Activated naive CD4-positive, alpha-beta T cell treated with anti-CD3 and anti-CD28 coated beads, Interleukin-2, amount 50 U/mL, for 24 hours (primary cell): ENCODE measurements around the gene ORC2.

ENCODE experiments used
- H3K27ac Mint-ChIP-seq: one replicate; pipeline ENCODE4 v1.8.0; 2021; ENCODE audit warnings: mild to moderate bottlenecking, mixed read lengths
- H3K27me3 Mint-ChIP-seq: one replicate; pipeline ENCODE4 v1.8.0; 2021; ENCODE audit warnings: mixed read lengths
- H3K36me3 Mint-ChIP-seq: one replicate; pipeline ENCODE4 v1.8.0; 2021; ENCODE audit warnings: mixed read lengths
- H3K4me1 Mint-ChIP-seq: one replicate; pipeline ENCODE4 v1.8.0; 2021; ENCODE audit warnings: mixed read lengths
- H3K4me3 Mint-ChIP-seq: one replicate; pipeline ENCODE4 v1.8.0; 2021; ENCODE audit warnings: mild to moderate bottlenecking, mixed read lengths
- H3K9me3 Mint-ChIP-seq: one replicate; pipeline ENCODE4 v1.8.0; 2021; ENCODE audit warnings: mixed read lengths

ORC2 gene

DNA sequence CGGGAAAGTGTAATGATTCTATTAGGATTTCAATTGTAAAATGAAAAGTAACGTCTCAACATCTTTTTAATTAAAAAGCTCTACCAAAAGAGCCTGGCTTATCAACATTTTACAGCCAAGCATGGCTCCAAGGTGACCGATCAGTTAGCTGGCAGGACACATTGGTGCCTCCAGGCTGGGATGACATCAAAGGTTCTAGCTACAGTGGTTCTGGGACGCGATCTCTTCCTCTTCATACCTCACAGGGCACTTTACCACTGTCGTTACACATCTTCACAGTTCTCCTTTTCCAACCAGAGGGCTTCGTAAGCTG is 693 bp downstream of the ORC2 start:
- peaks cover 12% of the 10 kb centered on the region for H3K36me3 Mint-ChIP-seq
- H3K27ac Mint-ChIP-seq: peak overlapping the region; percentile 99
- H3K4me3 Mint-ChIP-seq: peak overlapping the region; percentile 98
- peaks cover 76% of the 10 kb centered on the region for H3K4me1 Mint-ChIP-seq
- no peaks in the 10 kb centered on the region for H3K9me3 Mint-ChIP-seq
- H3K27me3 Mint-ChIP-seq: no peaks in the 10 kb centered on the region

DNA sequence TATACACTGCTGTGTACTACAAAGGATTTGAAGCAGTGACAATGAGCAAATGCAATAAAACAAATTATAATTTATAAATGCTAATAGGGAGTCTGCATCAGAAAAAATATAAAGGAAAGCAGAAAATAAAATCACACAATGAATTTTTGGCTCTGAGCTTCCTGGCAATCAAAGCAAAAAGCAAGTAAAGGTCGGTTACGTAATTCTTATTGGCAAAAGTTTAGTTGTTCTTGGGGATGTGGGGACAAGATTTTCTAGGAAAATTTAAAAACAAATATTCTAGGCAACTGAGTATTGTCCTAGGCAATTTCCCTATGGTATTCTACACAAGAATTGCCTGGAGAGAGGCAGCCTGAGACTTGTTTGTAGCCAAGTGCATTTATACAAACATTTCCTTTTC is 1.8 kb downstream of the ORC2 start:
- peaks cover 72% of the 10 kb centered on the region for H3K4me1 Mint-ChIP-seq
- H3K27me3 Mint-ChIP-seq: no peaks in the 10 kb centered on the region
- H3K36me3 Mint-ChIP-seq: peaks cover 13% of the 10 kb centered on the region
- no peaks in the 10 kb centered on the region for H3K9me3 Mint-ChIP-seq
- no peak overlapping the region for H3K27ac Mint-ChIP-seq
- H3K4me3 Mint-ChIP-seq: peak overlapping the region; percentile 98

DNA sequence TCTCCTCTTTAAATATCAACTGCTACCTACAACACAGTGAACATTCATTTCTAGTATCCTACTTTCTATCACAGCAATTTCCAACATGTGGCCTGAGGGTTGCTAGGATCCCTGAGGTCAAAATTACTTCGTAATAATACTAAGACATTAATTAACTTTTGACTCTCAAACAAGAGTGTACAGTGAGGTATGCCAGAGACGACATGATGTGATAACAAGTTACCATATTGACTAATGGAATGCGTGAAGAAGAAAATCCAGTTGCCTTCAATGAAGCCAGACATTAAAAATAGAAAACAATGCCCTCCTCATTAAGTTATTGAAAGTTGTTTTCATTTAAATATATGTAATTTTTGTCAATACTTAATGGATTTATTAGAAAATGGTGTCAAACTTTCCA is 13.1 kb downstream of the ORC2 start:
- H3K36me3 Mint-ChIP-seq: peaks cover 13% of the 10 kb centered on the region
- H3K9me3 Mint-ChIP-seq: no peaks in the 10 kb centered on the region
- no peaks in the 10 kb centered on the region for H3K27me3 Mint-ChIP-seq
- H3K27ac Mint-ChIP-seq: no peak overlapping the region
- peaks cover 4% of the 10 kb centered on the region for H3K4me1 Mint-ChIP-seq
- no peak overlapping the region for H3K4me3 Mint-ChIP-seq

DNA sequence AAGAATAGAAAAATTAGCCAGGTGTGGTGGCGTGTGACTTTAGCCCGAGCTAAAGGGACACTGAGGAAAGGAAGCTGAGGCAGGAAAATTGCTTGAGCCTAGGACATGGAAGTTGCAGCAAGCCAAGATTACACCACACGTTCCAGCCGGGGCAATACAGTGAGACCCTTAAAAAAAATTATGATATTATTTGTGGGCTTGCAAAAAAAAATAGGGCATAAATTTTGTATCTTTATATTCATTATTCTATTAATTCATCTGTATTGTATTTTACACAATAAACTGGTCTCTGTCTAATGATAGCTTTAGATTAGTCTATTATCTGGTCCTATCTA is 18.1 kb downstream of the ORC2 start:
- Mint-ChIP-seq H3K4me3 (no peak overlapping the region), H3K36me3 (peaks cover 19% of the 10 kb centered on the region)

DNA sequence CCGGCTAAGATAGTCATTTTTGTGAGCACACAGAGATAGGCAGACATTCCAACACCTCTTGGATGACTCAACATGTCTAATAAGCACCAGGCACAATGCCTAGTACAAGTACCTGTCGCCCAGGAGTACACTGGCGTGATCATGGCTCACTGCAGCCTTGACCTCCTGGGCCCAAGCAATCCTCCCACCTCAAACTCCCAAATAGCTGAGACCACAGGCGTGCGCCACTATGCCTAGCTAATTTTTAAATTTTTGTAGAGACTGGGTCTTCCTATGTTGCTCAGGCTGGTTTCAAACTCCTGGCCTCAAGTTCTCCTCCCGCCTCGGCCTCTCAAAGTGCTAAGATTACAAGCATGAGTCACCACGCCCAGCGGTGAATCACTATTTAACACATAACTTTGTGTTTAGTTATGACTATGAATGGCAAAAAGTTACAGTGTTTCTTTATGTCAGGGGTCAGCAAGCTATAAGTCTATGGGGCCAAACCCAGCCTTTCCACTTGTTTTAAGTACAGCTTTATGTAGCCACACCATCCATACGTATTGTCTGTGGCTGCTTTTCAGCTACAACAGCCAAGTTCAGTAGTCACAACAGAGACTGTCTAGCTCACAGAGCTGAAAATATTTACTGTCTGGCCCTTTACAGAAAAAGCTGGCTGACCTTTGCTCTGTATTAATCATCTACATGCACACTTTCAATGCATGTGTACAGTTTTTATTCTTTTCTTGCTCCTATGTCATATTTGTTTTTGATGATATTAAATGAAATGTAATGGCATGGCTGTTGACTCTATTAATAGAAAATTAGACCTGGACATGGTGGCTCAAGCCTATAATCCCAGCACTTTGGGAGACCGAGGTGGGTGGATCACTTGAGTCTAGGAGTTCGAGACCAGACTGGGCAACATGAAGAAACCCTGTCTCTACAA is 18.7 kb downstream of the ORC2 start:
- H3K4me1 Mint-ChIP-seq: peaks cover 19% of the 10 kb centered on the region
- no peaks in the 10 kb centered on the region for H3K9me3 Mint-ChIP-seq
- H3K27ac Mint-ChIP-seq: peak overlapping the region; percentile 90
- H3K4me3 Mint-ChIP-seq: no peak overlapping the region
- H3K27me3 Mint-ChIP-seq: no peaks in the 10 kb centered on the region
- peaks cover 19% of the 10 kb centered on the region for H3K36me3 Mint-ChIP-seq

More for the DNA sequence above, 18.1 kb downstream of the ORC2 start:
- no peaks in the 10 kb centered on the region for H3K9me3 Mint-ChIP-seq
- no peaks in the 10 kb centered on the region for H3K27me3 Mint-ChIP-seq
- peaks cover 19% of the 10 kb centered on the region for H3K4me1 Mint-ChIP-seq
- H3K27ac Mint-ChIP-seq: no peak overlapping the region

DNA sequence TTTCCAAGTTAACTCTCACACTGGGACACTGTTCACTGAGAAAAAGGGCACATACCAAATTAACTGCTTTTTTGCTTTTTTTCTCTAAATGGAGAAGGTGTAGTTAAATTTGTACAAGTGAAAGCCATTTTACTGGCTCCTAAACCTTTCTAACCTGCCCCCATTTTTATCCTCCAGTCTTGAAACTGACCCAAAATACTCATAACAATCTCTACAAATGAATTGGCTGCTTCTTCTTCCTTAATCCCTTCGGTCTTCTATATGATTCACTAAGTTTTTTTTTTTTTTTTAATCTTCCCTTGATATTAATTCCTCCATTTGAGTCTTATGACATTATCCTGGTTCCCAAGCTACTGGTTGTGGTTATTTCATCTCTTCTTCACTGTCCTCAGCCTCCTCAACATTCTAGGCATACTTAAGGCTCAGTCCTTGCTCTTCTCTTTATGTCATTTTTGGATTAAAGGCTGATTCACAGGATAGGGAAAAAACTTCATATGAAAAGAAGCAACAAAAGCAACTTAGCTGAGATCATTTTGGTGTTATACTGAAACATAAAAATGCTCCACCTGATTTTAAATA is 19.8 kb downstream of the ORC2 start:
- Mint-ChIP-seq H3K27ac (peak overlapping the region; percentile 89), H3K9me3 (no peaks in the 10 kb centered on the region), H3K4me3 (no peak overlapping the region), H3K27me3 (no peaks in the 10 kb centered on the region), H3K36me3 (peaks cover 22% of the 10 kb centered on the region), H3K4me1 (peaks cover 19% of the 10 kb centered on the region)

DNA sequence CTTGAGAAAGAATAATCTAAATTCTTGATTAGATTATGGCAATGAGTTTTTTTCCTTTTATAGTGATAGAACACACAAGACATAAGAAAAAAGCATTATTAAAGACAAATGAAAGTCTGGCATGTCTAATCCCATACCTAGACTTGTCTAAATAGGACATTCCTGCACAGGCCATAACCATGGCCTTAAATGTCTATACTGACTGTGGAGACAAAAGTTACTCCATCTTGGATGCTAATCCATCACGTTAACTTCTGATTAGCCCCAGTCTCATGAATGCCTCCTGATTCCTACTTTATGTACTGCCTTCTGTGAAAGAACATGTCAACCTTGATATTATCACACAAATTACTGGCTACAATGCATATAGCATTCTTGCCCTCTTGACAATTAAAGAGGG is 23.6 kb downstream of the ORC2 start:
- Mint-ChIP-seq H3K4me1 (peaks cover 11% of the 10 kb centered on the region), H3K27me3 (no peaks in the 10 kb centered on the region), H3K36me3 (peaks cover 19% of the 10 kb centered on the region), H3K4me3 (no peak overlapping the region), H3K27ac (no peak overlapping the region), H3K9me3 (no peaks in the 10 kb centered on the region)

DNA sequence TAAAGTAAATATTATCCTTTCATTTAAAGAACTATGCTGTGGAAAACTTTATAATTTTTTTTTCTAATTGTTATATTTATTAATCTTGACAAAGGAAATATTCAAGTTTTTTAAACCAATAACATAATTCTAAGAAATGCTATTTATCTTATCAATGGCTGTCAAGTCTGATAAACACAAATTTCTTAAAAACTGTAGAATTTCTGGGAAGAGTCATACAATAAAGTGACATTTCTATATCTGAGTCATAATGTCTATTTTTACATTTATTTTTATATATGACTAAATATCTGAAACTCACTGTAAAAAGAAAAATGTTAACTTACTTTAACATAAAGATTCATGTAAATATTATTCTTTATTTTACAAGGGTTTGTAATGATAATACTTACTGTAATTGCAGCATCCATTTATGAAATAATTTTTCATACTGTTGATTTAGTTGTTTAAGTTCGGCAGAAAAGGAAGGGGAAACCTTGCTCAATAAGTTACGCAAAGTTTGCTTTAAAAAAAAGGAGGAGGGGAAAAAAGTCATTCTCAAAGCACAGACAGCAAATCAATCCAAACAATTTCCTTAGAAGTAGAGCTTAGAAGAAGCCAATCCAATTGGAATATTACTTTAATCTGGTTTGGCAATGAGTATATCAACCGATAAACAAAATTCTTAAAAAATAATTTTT is 32.4 kb downstream of the ORC2 start:
- H3K4me1 Mint-ChIP-seq: peaks cover 18% of the 10 kb centered on the region
- no peak overlapping the region for H3K4me3 Mint-ChIP-seq
- no peaks in the 10 kb centered on the region for H3K27me3 Mint-ChIP-seq
- H3K9me3 Mint-ChIP-seq: no peaks in the 10 kb centered on the region
- peaks cover 14% of the 10 kb centered on the region for H3K36me3 Mint-ChIP-seq
- H3K27ac Mint-ChIP-seq: no peak overlapping the region

DNA sequence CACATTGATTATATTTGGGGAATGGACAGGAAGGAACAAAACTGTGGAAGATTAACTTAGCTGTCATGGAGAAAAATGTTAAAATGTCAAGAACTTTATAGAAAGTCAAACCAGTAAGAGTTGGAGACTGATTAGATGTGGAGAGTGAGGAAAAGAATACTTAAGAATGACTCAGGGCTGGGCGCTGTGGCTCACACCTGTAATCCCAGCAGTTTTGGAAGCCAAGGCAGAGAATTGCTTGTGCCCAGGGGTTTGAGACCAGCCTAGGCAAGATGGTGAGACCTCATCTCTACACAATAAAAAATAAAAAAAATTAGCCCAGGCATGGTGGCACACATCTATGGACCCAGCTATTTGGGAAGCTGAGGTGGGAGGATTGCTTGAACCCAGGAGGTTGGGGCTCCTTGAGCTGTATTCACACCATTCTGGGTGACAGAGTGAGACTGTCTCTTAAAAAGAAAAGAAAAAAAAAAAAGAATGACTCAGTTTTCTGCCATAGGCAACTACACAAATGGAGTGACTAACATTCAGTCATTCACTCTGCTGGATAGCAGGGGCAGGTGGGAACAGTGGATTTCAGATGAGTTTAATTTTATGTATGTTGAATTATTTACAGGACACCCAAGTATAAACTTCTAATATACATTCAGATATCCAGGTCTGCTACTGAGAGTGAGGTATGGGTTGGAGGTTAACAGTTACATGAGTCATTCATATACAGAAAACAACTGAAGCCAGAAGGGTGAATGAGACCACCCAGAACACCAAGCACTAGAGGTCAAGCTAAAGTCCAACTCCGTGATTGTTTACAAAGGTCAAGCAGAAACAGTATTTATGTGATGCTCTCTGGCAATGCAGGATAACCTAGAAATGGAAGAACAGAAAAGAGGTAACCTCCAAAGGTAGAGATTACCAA is 33.9 kb downstream of the ORC2 start:
- peak overlapping the region; percentile 80 for H3K27ac Mint-ChIP-seq
- no peaks in the 10 kb centered on the region for H3K27me3 Mint-ChIP-seq
- peaks cover 11% of the 10 kb centered on the region for H3K36me3 Mint-ChIP-seq
- no peak overlapping the region for H3K4me3 Mint-ChIP-seq
- no peaks in the 10 kb centered on the region for H3K9me3 Mint-ChIP-seq
- H3K4me1 Mint-ChIP-seq: peaks cover 18% of the 10 kb centered on the region

DNA sequence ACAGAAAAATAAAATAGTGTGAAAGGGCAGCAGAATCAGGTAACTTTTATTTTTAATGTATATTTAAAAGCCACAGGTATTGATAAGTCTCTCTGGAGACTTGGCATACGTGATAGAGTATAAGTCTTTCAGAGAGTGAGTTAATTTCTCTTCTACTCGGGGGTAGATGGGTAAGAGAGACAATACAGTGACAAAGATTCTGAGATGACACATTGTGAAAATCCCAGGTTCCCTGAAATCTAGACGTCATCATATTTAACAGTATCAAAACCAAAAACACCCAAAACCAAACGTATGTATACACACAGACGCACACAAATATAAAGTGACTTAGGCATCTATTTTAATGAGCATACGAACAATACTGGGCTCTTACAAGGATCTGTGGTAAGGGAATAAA is 41.0 kb downstream of the ORC2 start:
- Mint-ChIP-seq H3K9me3 (no peaks in the 10 kb centered on the region), H3K4me1 (no peaks in the 10 kb centered on the region), H3K27ac (no peak overlapping the region), H3K4me3 (no peak overlapping the region), H3K27me3 (no peaks in the 10 kb centered on the region), H3K36me3 (peaks cover 7% of the 10 kb centered on the region)

DNA sequence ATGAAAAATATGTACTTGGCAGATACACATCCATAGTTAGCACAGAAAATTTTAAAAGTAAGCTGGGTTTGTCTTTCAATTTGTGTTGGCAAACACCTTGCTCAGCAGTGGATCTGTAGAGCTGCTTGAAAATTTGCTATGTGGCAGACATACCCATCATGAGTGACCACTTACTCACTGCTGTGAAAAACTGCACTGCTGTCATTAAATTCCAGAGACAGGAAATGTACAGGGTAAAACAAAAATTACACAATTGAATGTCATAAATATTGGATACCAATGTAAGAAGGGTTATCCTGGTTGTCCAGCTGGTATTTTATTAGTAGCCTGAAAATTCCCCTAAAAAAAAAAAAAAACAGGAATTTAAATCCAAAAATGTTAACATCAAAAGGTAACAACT is 49.8 kb downstream of the ORC2 start:
- Mint-ChIP-seq H3K27ac (peak overlapping the region; percentile 66), H3K36me3 (peaks cover 5% of the 10 kb centered on the region), H3K27me3 (no peaks in the 10 kb centered on the region), H3K9me3 (no peaks in the 10 kb centered on the region), H3K4me3 (no peak overlapping the region), H3K4me1 (no peaks in the 10 kb centered on the region)

DNA sequence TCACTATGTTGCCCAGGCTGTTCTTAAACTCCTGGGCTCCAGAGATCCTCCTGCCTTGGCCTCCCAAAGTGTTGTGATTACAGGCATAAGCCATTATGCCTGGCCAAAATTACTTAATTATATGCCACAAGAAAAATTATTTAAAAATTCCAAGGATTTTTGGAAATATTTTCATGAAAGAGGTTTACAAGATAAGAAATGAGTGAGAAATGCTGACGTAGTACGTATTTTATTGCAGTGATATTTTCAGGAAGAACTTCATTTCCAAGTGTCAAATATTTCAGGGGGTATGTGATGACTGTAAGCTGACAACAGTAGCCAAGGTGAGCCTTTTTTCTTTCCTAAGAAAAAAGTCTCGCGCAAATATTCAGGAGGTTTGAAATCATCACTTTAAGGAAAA is 53.5 kb downstream of the ORC2 start:
- peaks cover 5% of the 10 kb centered on the region for H3K36me3 Mint-ChIP-seq
- H3K4me3 Mint-ChIP-seq: no peak overlapping the region
- no peaks in the 10 kb centered on the region for H3K4me1 Mint-ChIP-seq
- H3K27ac Mint-ChIP-seq: no peak overlapping the region
- no peaks in the 10 kb centered on the region for H3K9me3 Mint-ChIP-seq
- no peaks in the 10 kb centered on the region for H3K27me3 Mint-ChIP-seq

DNA sequence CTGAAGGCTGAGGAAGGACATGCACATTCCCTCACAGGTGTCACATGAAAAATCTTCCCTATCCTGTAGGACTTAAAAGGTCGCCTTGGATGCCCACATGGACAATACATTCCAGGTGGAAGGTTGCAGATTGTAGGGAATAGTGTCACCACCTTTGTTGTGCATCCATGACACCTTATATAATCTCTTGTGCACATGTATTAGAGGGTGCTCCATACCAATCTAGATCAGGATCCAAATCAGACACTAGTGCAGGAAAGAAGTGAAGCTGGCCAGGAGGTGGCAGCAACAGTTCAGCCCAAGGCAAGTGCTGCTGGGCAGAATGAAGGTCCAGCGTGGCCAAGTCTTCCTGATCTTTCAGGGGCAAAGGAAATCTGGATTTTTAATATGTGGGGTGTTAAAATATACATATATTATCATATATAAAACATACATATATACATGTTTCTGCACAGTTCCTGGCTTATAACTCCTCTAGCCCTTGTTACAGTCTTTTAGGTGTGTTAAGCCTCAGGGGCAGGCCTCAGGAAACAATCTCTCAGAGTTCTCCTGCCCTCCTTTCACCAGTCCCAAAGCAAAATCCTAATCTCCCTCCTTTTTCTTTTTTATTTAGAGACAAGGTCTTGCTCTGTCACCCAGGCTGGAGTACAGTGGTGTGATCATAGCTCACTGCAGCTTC is 57.7 kb downstream of the ORC2 start:
- peaks cover 9% of the 10 kb centered on the region for H3K4me1 Mint-ChIP-seq
- H3K4me3 Mint-ChIP-seq: no peak overlapping the region
- H3K9me3 Mint-ChIP-seq: no peaks in the 10 kb centered on the region
- H3K27ac Mint-ChIP-seq: no peak overlapping the region
- no peaks in the 10 kb centered on the region for H3K36me3 Mint-ChIP-seq
- H3K27me3 Mint-ChIP-seq: no peaks in the 10 kb centered on the region

DNA sequence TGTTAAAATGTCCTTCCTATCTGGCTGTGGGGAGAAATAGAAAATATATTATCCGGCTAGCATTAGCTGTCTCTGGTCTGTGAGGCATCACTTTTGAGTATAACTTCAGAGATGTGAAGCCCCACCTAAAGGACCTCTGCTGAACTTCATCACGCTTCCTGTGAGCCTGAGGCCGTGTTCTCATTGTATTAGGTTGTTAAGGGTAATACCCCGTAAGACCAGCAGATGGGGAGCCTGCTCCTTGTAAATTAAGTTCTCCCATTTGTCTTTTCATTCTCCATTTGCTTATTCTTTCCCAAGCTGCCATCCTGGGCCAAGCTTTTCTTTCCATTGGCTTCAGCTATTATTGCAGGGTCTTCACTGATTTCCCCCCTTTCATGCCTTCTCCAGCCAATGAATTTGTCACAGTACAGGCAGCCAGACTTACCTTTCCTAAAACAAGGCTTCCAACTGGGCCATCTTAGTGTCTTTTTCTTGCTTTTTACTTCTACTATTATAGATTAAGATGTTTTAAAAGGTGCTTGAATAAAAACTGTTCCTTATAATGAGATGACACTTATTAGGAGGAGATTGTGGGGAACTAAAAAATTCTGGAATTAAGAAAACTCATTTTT is 61.9 kb downstream of the ORC2 start:
- H3K27ac Mint-ChIP-seq: peak overlapping the region; percentile 36
- no peaks in the 10 kb centered on the region for H3K27me3 Mint-ChIP-seq
- peaks cover 7% of the 10 kb centered on the region for H3K36me3 Mint-ChIP-seq
- H3K9me3 Mint-ChIP-seq: no peaks in the 10 kb centered on the region
- H3K4me3 Mint-ChIP-seq: no peak overlapping the region
- H3K4me1 Mint-ChIP-seq: peaks cover 9% of the 10 kb centered on the region

DNA sequence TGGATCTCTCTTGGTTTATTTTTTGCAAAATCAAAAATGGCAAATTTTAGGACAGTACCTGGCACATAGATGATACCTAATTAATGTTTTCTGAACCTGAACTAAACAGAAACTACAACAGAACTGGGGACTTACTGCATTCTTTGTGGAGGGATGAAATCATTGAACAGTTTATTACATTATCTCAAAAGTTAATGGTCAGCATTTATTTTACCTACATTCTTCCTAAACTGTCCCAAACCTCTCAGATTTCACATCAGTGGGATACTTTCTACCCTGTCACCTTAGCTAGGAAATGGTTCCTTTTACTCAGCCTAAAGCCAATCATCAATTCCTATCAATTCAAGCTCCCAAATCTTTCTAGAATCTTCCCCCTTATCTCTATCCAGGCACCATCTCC is 64.0 kb downstream of the ORC2 start:
- no peaks in the 10 kb centered on the region for H3K27me3 Mint-ChIP-seq
- peaks cover 11% of the 10 kb centered on the region for H3K36me3 Mint-ChIP-seq
- no peak overlapping the region for H3K4me3 Mint-ChIP-seq
- H3K4me1 Mint-ChIP-seq: peaks cover 9% of the 10 kb centered on the region
- no peaks in the 10 kb centered on the region for H3K9me3 Mint-ChIP-seq
- peak overlapping the region; percentile 44 for H3K27ac Mint-ChIP-seq
